Measurements from ENCODE around the gene SLC39A9.

Gene SLC39A9

GRCh38 chr14:69500736-69501135, 102.2 kb downstream of the SLC39A9 start:
- no peak for DNase-seq (ENCODE audit: low spot score)

- no peak for DNase-seq (ENCODE audit: low spot score)
Measured at GRCh38 chr14:69501423-69501838, 102.9 kb downstream of the SLC39A9 start.

GRCh38 chr14:69504775-69505174, 106.3 kb downstream of the SLC39A9 start:
- DNase-seq (ENCODE audit: low spot score): no peak

GRCh38 chr14:69505338-69506240, 107.1 kb downstream of the SLC39A9 start:
- DNase-seq (ENCODE audit: low spot score): no peak

GRCh38 chr14:69506241-69506595, 107.7 kb downstream of the SLC39A9 start:
- no peak for DNase-seq (ENCODE audit: low spot score)
